ENCODE results near the gene PACRG.

DNA sequence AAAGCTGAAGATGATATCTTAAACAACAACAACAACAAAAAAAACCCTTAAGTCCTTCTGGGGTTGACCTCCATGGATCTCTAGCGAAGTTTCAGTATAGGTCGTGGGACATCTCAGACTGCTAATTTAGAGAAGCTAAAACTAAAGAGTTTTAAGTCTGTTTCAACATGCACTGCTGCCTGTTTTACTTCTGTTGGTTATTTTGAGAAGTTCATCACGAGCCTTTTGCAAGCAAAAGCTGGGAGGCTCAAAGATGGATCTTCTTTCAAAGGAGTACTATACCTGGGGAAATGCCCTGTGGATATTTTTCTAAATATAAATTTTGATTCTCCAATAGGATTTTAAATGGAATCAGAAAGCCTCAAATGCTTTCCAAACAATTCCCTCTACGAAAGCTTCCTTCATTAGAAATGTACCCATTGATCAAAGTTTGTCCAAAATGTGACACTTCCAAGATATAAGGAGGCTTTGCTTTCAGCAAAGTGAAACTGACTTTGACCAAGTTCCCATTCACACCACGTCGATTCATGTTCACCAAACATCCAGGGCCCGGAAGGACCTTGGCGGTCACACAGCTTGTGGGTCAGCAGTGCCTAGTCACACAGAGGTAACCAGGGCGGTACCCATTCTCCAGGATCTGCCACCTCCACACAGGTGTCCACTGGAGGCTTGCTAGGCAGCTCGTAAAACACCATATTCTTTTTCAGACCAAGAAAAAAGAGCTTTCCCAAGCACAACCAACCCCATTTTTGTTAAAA, 592.0 kb downstream of the PACRG start:
- TF ChIP-seq, protein P1, sequence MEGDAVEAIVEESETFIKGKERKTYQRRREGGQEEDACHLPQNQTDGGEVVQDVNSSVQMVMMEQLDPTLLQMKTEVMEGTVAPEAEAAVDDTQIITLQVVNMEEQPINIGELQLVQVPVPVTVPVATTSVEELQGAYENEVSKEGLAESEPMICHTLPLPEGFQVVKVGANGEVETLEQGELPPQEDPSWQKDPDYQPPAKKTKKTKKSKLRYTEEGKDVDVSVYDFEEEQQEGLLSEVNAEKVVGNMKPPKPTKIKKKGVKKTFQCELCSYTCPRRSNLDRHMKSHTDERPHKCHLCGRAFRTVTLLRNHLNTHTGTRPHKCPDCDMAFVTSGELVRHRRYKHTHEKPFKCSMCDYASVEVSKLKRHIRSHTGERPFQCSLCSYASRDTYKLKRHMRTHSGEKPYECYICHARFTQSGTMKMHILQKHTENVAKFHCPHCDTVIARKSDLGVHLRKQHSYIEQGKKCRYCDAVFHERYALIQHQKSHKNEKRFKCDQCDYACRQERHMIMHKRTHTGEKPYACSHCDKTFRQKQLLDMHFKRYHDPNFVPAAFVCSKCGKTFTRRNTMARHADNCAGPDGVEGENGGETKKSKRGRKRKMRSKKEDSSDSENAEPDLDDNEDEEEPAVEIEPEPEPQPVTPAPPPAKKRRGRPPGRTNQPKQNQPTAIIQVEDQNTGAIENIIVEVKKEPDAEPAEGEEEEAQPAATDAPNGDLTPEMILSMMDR (IDR thresholded peaks at IDR 0.05), result no peak
- TF ChIP-seq POLR2A (IDR thresholded peaks at IDR 0.05), result no peak

Measured in prostate gland (tissue), 2 donors.